ENCODE measurements around the gene OR2T8.

OR2T8 gene

GRCh38 chr1:247953408-247953807 is 33.4 kb downstream of the OR2T8 start:
- no peak for DNase-seq (ENCODE audit: low read depth in 3 of 3, low spot score in 1 of 3)

- no peak for DNase-seq (ENCODE audit: low read depth in 3 of 3, low spot score in 1 of 3)
Observed at GRCh38 chr1:247961791-247962190, 41.7 kb downstream of the OR2T8 start.

- no peak for DNase-seq (ENCODE audit: low read depth in 3 of 3, low spot score in 1 of 3)
Observed at GRCh38 chr1:247962911-247963588, 43.0 kb downstream of the OR2T8 start.

- DNase-seq (ENCODE audit: low read depth in 3 of 3, low spot score in 1 of 3) = no peak
Observed at GRCh38 chr1:247964933-247965332, 44.9 kb downstream of the OR2T8 start, which contains the start of gene OR2AK2. Gene OR2AK2, plus strand, starts transcription at chr1:247965233. Its CDS starts 144 bp downstream, at chr1:247965377.

- DNase-seq (ENCODE audit: low read depth in 3 of 3, low spot score in 1 of 3) = no peak
Observed at GRCh38 chr1:247966532-247967204, 46.6 kb downstream of the OR2T8 start.
